ENCODE measurements around the gene SEC14L5. TPM values are rescaled to one million over a fixed set of nuclear protein-coding genes. Genes with fewer than 3 reads are reported as not detected.

The SEC14L5 gene
- total RNA-seq, 1 donor from 2014 or later = 0.41 TPM

DNA sequence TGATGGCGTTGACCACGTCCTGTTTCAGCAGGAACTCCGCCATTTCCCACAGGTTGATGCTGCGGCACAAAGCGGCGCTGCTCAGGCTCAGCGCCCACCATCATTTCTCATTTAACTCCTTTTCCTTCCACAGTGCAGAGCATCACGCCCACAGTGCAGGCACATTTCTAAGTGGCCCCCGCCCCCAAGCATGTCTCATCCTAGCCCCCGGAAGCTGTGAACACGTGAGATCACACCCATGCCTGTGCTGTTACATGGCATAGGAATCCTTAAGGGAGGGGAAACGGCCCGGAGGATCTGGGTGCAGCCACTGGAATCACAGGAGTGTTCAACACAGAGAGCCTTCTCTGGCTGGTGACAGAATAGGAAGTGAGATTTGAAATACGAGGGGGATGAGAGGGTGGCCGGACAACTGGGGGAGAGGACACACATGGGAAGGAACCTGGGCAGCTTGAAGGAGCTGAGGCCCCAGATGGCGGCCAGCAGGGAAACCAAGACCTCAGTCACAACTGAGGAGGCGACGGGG, 70.9 kb downstream of the SEC14L5 start:
- no peak overlapping the region for H3K27ac Mint-ChIP-seq
- H3K36me3 Mint-ChIP-seq = no peaks in the 10 kb centered on the region
- Histone ChIP-seq H3K27ac (no peak overlapping the region), H3K4me2 (no peak overlapping the region), H3K79me2 (ENCODE audit: low read depth) (no peaks in the 10 kb centered on the region), H3K4me3 (no peak overlapping the region), H3K9ac (no peak overlapping the region), H3K9me3 (ENCODE audit: low read depth) (no peaks in the 10 kb centered on the region), H2AFZ (replicated peaks) (no peak overlapping the region), H3K4me1 (peaks cover under 1% of the 10 kb centered on the region), H3F3A (ENCODE audit: low read depth) (peaks cover 9% of the 10 kb centered on the region), H4K20me1 (ENCODE audit: low read depth) (no peaks in the 10 kb centered on the region), H3K27me3 (peaks cover 7% of the 10 kb centered on the region), H3K36me3 (no peaks in the 10 kb centered on the region)
- H3K4me3 Mint-ChIP-seq = no peak overlapping the region
- no peak for DNase-seq (ENCODE audit: low spot score)
- H3K9me3 Mint-ChIP-seq = no peaks in the 10 kb centered on the region
- H3K27me3 Mint-ChIP-seq (ENCODE audit: insufficient read depth, low read depth) = peaks cover 10% of the 10 kb centered on the region
- TF ChIP-seq EZH2phosphoT487 (IDR thresholded peaks at IDR 0.05) (no peak), EZH2 (IDR thresholded peaks at IDR 0.05) (no peak)
- TF ChIP-seq, protein P1, sequence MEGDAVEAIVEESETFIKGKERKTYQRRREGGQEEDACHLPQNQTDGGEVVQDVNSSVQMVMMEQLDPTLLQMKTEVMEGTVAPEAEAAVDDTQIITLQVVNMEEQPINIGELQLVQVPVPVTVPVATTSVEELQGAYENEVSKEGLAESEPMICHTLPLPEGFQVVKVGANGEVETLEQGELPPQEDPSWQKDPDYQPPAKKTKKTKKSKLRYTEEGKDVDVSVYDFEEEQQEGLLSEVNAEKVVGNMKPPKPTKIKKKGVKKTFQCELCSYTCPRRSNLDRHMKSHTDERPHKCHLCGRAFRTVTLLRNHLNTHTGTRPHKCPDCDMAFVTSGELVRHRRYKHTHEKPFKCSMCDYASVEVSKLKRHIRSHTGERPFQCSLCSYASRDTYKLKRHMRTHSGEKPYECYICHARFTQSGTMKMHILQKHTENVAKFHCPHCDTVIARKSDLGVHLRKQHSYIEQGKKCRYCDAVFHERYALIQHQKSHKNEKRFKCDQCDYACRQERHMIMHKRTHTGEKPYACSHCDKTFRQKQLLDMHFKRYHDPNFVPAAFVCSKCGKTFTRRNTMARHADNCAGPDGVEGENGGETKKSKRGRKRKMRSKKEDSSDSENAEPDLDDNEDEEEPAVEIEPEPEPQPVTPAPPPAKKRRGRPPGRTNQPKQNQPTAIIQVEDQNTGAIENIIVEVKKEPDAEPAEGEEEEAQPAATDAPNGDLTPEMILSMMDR (IDR thresholded peaks at IDR 0.05) = no peak
- H3K4me1 Mint-ChIP-seq = peaks cover 6% of the 10 kb centered on the region

DNA sequence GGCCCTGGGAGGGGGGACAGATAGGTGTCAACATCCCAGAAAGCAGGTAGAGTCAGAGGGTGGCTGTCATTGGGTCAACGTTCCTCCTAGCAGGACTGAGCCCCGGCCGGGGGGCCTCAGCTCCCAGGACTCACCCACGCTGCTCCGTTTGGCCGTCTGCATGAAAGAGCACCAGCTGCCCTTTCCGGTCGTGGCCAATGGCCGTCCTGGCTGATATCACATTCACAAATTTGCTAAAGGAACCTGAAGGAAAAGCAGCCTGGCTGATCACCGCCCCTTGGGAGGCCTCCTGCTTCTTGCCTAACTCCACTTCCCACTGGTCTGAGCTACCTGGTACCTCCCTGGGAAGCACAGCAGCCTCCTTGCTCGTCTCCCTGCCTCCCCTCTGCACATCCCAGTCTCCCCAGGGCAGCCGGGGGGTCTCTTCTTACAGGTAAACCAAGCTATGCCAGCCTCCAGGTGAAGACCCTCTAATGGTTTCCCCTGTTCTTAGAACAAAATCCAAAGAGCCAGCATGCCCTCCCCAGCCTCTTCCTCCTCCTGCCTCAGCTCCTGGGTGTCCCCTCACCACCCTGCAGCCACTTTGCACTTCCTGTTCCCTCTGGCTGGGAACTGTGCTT, 72.2 kb downstream of the SEC14L5 start:
- no peaks in the 10 kb centered on the region for H4K20me1 ChIP-seq (ENCODE audit: low read depth)
- no peaks in the 10 kb centered on the region for H3F3A ChIP-seq (ENCODE audit: low read depth)
- no peaks in the 10 kb centered on the region for H3K79me2 ChIP-seq (ENCODE audit: low read depth)
- Mint-ChIP-seq H3K4me3 (no peak overlapping the region), H3K27me3 (ENCODE audit: insufficient read depth, low read depth) (peaks cover 10% of the 10 kb centered on the region), H3K4me1 (peaks cover 16% of the 10 kb centered on the region), H3K36me3 (no peaks in the 10 kb centered on the region), H3K9me3 (no peaks in the 10 kb centered on the region), H3K27ac (no peak overlapping the region)
- no peak overlapping the region for H3K4me3 ChIP-seq
- no peaks in the 10 kb centered on the region for H3K9me3 ChIP-seq (ENCODE audit: low read depth)
- no peaks in the 10 kb centered on the region for H3K36me3 ChIP-seq
- no peak overlapping the region for H3K4me2 ChIP-seq
- peaks cover 7% of the 10 kb centered on the region for H3K27me3 ChIP-seq
- H3K4me1 ChIP-seq = peaks cover 6% of the 10 kb centered on the region
- H3K9ac ChIP-seq = no peak overlapping the region
- DNase-seq (ENCODE audit: low spot score) = no peak
- no peak overlapping the region for H2AFZ ChIP-seq (replicated peaks)
- no peak overlapping the region for H3K27ac ChIP-seq
- no peak for TF ChIP-seq EZH2phosphoT487 (IDR thresholded peaks at IDR 0.05)
- TF ChIP-seq, protein P1 (IDR thresholded peaks at IDR 0.05) = no peak
- no peak for TF ChIP-seq EZH2 (IDR thresholded peaks at IDR 0.05)

DNA sequence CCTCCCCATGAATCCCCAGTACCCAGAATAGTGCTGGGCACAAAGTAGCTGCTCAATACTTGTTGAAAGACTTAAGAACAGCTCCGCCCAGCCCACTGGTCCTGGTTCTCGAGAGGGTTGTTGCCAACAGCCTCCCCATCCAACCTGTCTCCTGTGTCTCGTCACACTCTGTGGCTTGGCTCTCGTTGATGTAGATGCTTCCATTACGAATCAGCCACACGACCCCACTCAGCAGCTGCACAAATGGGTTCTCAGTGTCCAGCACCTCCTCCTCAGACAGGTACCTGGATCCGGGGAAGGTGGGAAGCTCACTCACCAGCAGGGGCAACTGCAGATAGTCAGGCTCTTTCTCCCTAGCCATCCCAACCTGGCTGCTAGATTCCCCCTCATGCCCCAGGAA, 73.5 kb downstream of the SEC14L5 start:
- Mint-ChIP-seq H3K27ac (no peak overlapping the region), H3K36me3 (no peaks in the 10 kb centered on the region), H3K27me3 (ENCODE audit: insufficient read depth, low read depth) (peaks cover 8% of the 10 kb centered on the region), H3K4me3 (peak overlapping the region; percentile 73), H3K9me3 (no peaks in the 10 kb centered on the region), H3K4me1 (peaks cover 21% of the 10 kb centered on the region)
- Histone ChIP-seq H2AFZ (replicated peaks) (no peak overlapping the region), H3K79me2 (ENCODE audit: low read depth) (no peaks in the 10 kb centered on the region), H3K27ac (no peak overlapping the region), H3F3A (ENCODE audit: low read depth) (peaks cover 9% of the 10 kb centered on the region), H3K9ac (no peak overlapping the region), H3K4me1 (peaks cover 6% of the 10 kb centered on the region), H3K4me2 (no peak overlapping the region), H3K36me3 (no peaks in the 10 kb centered on the region), H3K9me3 (ENCODE audit: low read depth) (no peaks in the 10 kb centered on the region), H4K20me1 (ENCODE audit: low read depth) (no peaks in the 10 kb centered on the region), H3K4me3 (no peak overlapping the region), H3K27me3 (peaks cover 7% of the 10 kb centered on the region)
- no peak for TF ChIP-seq EZH2phosphoT487 (IDR thresholded peaks at IDR 0.05)
- no peak for TF ChIP-seq EZH2 (IDR thresholded peaks at IDR 0.05)
- TF ChIP-seq, protein P1 (IDR thresholded peaks at IDR 0.05) = no peak
- DNase-seq (ENCODE audit: low spot score) = no peak

Data from neural progenitor cell (in vitro differentiated cells).